Testis (tissue), 3 donors: ENCODE data around the gene MYO9B. TPM values are rescaled to one million over a fixed set of nuclear protein-coding genes. Genes with fewer than 3 reads are reported as not detected.

Source experiments
- DNase-seq: peaks from one replicate; pipeline ENCODE4 v3.0.0-alpha.2; 2019
- H3K27ac ChIP-seq, 2 donors: fragments of 200-600 bp; sonication (generic); one replicate each; pipeline ENCODE4 v1.5.1; 2019
- H3K27me3 ChIP-seq: fragments of 200-600 bp; sonication (generic); one replicate; pipeline ENCODE4 v1.5.1; 2019
- H3K36me3 ChIP-seq: fragments of 200-600 bp; sonication (generic); one replicate; pipeline ENCODE4 v1.5.1; 2017; ENCODE audit warnings: low read depth; ENCODE audit errors: missing control alignments
- H3K4me1 ChIP-seq: fragments of 200-600 bp; sonication (generic); one replicate; pipeline ENCODE4 v1.5.1; 2019
- H3K4me3 ChIP-seq, 2 donors: fragments of 200-600 bp; sonication (generic); one replicate each; pipeline ENCODE4 v1.5.1; 2017 to 2019
- H3K9me3 ChIP-seq: fragments of 200-600 bp; sonication (generic); one replicate; pipeline ENCODE4 v1.5.1; 2017
- POLR2A ChIP-seq: fragments of 450-650 bp; IDR thresholded peaks from one replicate; pipeline ENCODE4 v1.6.1; 2017; ENCODE audit warnings: antibody characterized with exemption, mild to moderate bottlenecking, moderate library complexity
- WGBS, 2 donors: methylation state at CpG; one replicate each; pipeline ENCODE4 v1.1.5; 2018; 5-methylcytosine and 5-hydroxymethylcytosine counted together
- intact Hi-C: fragments of 100-400 bp; cut with DNase I; formaldehyde crosslinking; loops from one replicate; pipeline ENCODE4 v1.15.1; 2023; ENCODE audit warnings: low total_unique reads
- polyA plus RNA-seq: library from polyadenylated mRNA; stranded (reverse); fragments of 350-450 nt; fragmentation: Illumina TruSeq; extraction: RNeasy Lipid Tissue Mini Kit (QIAGEN cat#74804); gene quantifications from one replicate; pipeline ENCODE4 v1.2.3, GENCODE V29; 2014; ENCODE audit warnings: low read depth, low replicate concordance; ENCODE audit not compliant: insufficient read depth
- total RNA-seq, 2 donors: library from RNA; depleted of rRNA; stranded (reverse); fragments of >200 nt; gene quantifications; one replicate each; pipeline ENCODE4 v1.2.3, GENCODE V29; 2016
- TF ChIP-seq, protein P1 (sequence below), 3 experiments: fragments of 450-650 bp in 2 of 3; fragments of 200-600 bp in 1 of 3; sonication (generic) in 1 of 3; IDR thresholded peaks; one replicate each; pipeline ENCODE4 v1.5.1; 2016 to 2019; ENCODE audit warnings: antibody characterized with exemption in 3 of 3, mild to moderate bottlenecking in 2 of 3, moderate library complexity in 1 of 3

Gene MYO9B
- total and polyA plus RNA-seq, 3 donors from 2014 or later, result 121 to 407 (median 407) TPM

DNA sequence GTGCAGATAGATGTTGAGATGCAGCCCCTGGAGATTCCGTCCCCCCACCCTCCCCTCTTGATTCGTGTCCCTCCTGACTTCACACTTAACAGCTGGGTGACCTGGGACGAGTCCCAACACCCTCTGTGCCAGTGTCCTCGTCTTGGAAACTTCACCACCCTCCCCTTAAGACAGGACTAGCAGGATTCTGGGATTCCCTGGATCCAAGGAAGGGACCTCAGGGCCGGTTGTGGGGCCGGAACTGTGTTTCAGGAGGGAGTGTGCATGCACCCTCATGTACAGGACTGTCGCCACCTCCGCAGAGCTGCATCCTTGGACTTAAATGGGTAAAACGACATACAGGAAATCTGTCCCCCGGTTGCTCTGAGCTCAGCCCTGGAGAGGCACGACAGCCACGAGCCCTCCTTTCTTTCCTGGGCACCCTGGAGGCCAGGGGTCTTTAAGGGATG is 990 bp downstream of the MYO9B start:
- Histone ChIP-seq H3K4me1 (peaks cover 40% of the 10 kb centered on the region), H3K27me3 (no peaks in the 10 kb centered on the region), H3K9me3 (no peaks in the 10 kb centered on the region), H3K27ac (peak overlapping the region; percentile 73 to 88), H3K4me3 (peak overlapping the region; percentile 75 to 86), H3K36me3 (no peaks in the 10 kb centered on the region)
- intact Hi-C loops, result loop anchor here (10.0 kb wide), 1 partner anchor 58 kb away; no protein-coding TSS in a partner anchor
- 5 to 6% methylated on average over 11 to 12 of the region's 12 CpGs for WGBS, 2 donors
- TF ChIP-seq POLR2A, result no peak
- TF ChIP-seq, protein P1, sequence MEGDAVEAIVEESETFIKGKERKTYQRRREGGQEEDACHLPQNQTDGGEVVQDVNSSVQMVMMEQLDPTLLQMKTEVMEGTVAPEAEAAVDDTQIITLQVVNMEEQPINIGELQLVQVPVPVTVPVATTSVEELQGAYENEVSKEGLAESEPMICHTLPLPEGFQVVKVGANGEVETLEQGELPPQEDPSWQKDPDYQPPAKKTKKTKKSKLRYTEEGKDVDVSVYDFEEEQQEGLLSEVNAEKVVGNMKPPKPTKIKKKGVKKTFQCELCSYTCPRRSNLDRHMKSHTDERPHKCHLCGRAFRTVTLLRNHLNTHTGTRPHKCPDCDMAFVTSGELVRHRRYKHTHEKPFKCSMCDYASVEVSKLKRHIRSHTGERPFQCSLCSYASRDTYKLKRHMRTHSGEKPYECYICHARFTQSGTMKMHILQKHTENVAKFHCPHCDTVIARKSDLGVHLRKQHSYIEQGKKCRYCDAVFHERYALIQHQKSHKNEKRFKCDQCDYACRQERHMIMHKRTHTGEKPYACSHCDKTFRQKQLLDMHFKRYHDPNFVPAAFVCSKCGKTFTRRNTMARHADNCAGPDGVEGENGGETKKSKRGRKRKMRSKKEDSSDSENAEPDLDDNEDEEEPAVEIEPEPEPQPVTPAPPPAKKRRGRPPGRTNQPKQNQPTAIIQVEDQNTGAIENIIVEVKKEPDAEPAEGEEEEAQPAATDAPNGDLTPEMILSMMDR (IDR thresholded peaks at IDR 0.05), result no peak
- DNase-seq, result no peak

DNA sequence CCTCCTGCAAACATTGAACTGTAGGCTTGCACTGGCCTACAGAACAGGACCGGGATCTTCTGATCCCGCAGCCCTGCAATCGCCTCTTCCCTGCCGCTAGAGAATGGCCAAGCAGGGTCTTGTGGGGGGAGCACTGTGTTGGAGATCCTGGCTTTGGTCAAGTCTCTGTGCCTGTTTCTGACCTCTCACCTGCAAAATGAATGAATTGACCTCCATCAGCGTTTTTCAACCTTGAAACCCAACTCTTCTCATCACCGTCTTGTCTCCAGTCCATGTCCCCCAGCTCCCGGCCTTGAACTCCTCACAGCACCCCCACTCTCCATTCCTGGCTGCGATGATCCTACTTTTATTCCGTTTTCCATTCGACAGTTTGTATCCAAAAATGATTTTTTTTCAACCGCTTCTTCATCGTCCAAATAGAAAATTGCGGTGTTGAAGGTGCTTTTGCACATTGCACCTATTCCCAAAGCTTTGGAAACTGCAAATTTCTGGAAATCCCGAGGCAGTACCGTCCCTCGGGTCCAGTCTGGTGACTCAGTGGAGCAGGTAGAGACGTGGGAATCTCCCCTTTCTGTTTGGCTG is 2.0 kb downstream of the MYO9B start:
- H3K27me3 ChIP-seq, result no peaks in the 10 kb centered on the region
- intact Hi-C loops, result loop anchor here (10.0 kb wide), 1 partner anchor 57 kb away; no protein-coding TSS in a partner anchor
- peaks cover 49% of the 10 kb centered on the region for H3K4me1 ChIP-seq
- no peaks in the 10 kb centered on the region for H3K36me3 ChIP-seq
- DNase-seq, result no peak
- peak overlapping the region in 1 of 2 donors; percentile 86 for H3K4me3 ChIP-seq
- WGBS, 2 donors, result 53 to 73% methylated on average over 17 of the region's 17 CpGs
- no peak for TF ChIP-seq POLR2A
- TF ChIP-seq, protein P1 (IDR thresholded peaks at IDR 0.05), result no peak
- no peaks in the 10 kb centered on the region for H3K9me3 ChIP-seq
- peak overlapping the region; percentile 73 to 87 for H3K27ac ChIP-seq

DNA sequence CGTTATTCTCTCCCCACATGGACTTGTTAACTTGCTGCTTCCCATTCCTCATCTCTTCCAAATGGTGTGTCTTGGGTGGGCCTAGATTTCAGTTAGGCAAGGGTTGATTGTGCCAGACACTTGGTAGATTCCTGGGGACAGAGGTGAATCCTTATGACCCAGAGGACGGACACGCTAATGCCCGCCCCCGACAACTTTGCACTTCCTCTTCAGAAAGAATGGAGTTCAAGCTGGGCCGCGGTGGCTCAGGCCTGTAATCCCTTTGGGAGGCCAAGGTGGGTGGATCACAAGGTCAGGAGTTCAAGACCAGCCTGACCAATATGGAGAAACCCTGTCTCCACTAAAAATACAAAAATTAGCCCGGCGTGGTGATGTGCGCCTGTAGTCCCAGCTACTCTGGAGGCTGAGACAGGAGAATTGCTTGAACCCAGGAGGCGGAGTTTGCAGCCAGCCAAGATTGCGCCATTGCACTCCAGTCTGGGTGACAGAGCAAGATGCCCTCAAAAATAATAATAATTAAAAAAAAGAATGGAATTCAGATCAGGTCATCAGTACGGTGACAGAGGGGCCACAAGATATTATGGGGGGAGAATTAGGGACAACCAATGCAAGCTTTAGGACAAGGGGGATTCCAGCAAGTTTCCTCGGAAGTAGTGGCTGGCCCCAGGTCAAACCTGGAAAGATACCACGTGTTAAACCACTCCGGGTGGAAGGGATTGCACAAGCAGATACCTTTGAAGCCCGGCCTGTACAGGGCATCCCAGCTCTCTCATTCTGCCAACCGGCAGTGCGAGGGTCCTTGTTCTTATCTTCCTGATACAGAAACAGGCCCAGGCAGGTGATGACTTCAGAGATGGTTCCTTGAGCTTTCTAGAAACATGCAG is 2.7 kb downstream of the MYO9B start:
- TF ChIP-seq, protein P1 (IDR thresholded peaks at IDR 0.05), result no peak
- TF ChIP-seq POLR2A, result no peak
- Histone ChIP-seq H3K9me3 (no peaks in the 10 kb centered on the region), H3K36me3 (no peaks in the 10 kb centered on the region), H3K27me3 (no peaks in the 10 kb centered on the region), H3K27ac (peak overlapping the region; percentile 7 to 87), H3K4me3 (no peak overlapping the region), H3K4me1 (peaks cover 49% of the 10 kb centered on the region)
- intact Hi-C loops, result loop anchor here (10.0 kb wide), 1 partner anchor 57 kb away; no protein-coding TSS in a partner anchor
- WGBS, 2 donors, result 70 to 77% methylated on average over 15 to 19 of the region's 19 CpGs
- DNase-seq, result no peak

DNA sequence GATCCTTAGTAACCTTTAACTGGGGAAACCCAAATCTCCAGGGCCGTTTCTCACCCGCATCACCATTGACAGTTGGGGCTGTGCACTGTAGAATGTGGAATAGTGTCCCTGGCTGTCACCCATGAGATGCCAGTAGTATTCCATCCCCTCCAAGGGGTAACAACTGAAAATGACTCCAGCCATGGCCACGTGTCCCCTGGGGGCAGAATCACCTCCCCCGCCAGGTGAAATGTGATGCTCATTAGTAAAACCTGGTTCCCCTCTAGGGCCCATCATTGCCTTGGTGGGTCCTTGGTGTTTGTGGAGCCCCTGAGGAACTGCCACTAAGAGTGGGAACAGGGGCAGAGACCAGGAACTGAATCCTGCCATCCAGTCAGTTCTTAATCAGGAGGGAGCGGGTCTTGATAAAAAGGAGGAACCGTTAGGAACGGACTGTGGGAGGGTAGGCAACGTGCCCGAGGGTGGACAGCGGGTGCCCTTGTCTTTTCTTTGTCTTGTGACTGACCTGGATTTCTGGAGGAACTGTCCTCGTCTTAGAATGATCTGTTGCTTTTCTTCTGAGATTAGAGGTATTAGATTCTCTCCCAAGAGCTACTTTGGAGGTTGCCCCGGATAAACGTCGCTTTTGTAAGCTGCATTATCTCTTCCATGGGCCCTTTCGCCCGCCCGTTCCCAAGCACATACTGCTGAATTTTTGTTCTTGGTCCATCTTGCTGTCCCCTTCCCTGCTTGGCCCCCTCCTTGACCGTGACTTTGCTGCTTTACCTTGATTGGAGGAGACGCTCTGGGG is 3.5 kb downstream of the MYO9B start:
- 45 to 60% methylated on average over 19 of the region's 19 CpGs for WGBS, 2 donors
- TF ChIP-seq, protein P1 (IDR thresholded peaks at IDR 0.05), result no peak
- no peak for TF ChIP-seq POLR2A
- H3K36me3 ChIP-seq, result no peaks in the 10 kb centered on the region
- peak overlapping the region; percentile 74 to 87 for H3K27ac ChIP-seq
- peaks cover 46% of the 10 kb centered on the region for H3K4me1 ChIP-seq
- H3K9me3 ChIP-seq, result no peaks in the 10 kb centered on the region
- no peaks in the 10 kb centered on the region for H3K27me3 ChIP-seq
- intact Hi-C loops, result loop anchor here (10.0 kb wide), 1 partner anchor 56 kb away; no protein-coding TSS in a partner anchor
- peak; percentile 87 for DNase-seq
- H3K4me3 ChIP-seq, result peak overlapping the region in 1 of 2 donors; percentile 35
